Measurements from ENCODE around the gene ATRNL1. TPM values are rescaled to one million over a fixed set of nuclear protein-coding genes. Genes with fewer than 3 reads are reported as not detected.

ATRNL1 gene
- total and polyA plus RNA-seq, 4 donors, result 0.40 to 26.9 (median 5.3) TPM

DNA sequence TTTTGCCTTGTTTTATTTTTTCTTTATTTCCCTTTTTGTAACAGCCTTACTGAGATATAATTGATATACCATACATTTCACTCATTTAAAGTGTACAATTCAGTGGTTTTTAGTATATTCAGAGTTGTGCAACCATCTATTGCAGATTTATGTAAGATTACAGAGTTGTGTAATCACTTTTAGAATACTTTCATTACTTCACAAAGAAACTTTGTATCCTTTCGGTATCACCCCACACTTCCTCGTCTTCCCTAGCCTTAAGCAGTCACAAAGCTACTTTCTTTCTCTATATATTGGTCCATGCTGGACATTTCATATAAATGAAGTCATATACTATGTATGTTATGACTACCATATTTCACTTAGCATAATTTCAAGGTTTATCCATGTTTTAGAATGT, 74.6 kb downstream of the ATRNL1 start:
- 64% methylated on average over 2 of the region's 2 CpGs for WGBS
- Histone ChIP-seq H3K4me3 (ENCODE audit: low read depth in 1 of 3, low read length in 3 of 3) (no peak overlapping the region), H3K36me3 (ENCODE audit: control insufficient read depth in 4 of 4, insufficient read depth in 3 of 4, low read depth in 1 of 4, low read length in 3 of 4) (no peaks in the 10 kb centered on the region), H3K9me3 (ENCODE audit: control insufficient read depth in 4 of 4, low read length in 3 of 4) (no peaks in the 10 kb centered on the region), H3K27ac (ENCODE audit: low read depth in 1 of 2, low read length in 2 of 2) (no peak overlapping the region), H3K27me3 (ENCODE audit: control insufficient read depth in 4 of 4, insufficient read depth in 4 of 4, low read length in 3 of 4) (peaks cover 0 to 4% (median 0%) of the 10 kb centered on the region in 4 donors), H3K9ac (ENCODE audit: low read depth in 1 of 2, low read length in 2 of 2) (no peak overlapping the region), H3K4me1 (ENCODE audit: control insufficient read depth in 4 of 4, insufficient read depth in 4 of 4, low read length in 3 of 4) (no peaks in the 10 kb centered on the region)
- TF ChIP-seq FOXA2 (IDR thresholded peaks at IDR 0.05) (no peak), NR2F2 (IDR thresholded peaks at IDR 0.05) (no peak), JUND (IDR thresholded peaks at IDR 0.05) (no peak), HNF4G (IDR thresholded peaks at IDR 0.05) (no peak), SP1 (IDR thresholded peaks at IDR 0.05) (no peak), RXRA (IDR thresholded peaks at IDR 0.05) (no peak), EGR1 (IDR thresholded peaks at IDR 0.05; ENCODE audit: low read depth in 2 of 2) (no peak), FOXA1 (IDR thresholded peaks at IDR 0.05) (no peak), HNF4A (conservative IDR thresholded peaks at IDR 0.05) (no peak), RAD21 (IDR thresholded peaks at IDR 0.05) (no peak), YY1 (IDR thresholded peaks at IDR 0.05) (no peak), TAF1 (conservative IDR thresholded peaks at IDR 0.05) (no peak), GABPA (IDR thresholded peaks at IDR 0.05 in 1 of 2, conservative IDR thresholded peaks at IDR 0.05 in 1 of 2) (no peak)
- TF ChIP-seq, protein P1, sequence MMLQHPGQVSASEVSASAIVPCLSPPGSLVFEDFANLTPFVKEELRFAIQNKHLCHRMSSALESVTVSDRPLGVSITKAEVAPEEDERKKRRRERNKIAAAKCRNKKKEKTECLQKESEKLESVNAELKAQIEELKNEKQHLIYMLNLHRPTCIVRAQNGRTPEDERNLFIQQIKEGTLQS (IDR thresholded peaks at IDR 0.05), result no peak
- TF ChIP-seq, protein P2, sequence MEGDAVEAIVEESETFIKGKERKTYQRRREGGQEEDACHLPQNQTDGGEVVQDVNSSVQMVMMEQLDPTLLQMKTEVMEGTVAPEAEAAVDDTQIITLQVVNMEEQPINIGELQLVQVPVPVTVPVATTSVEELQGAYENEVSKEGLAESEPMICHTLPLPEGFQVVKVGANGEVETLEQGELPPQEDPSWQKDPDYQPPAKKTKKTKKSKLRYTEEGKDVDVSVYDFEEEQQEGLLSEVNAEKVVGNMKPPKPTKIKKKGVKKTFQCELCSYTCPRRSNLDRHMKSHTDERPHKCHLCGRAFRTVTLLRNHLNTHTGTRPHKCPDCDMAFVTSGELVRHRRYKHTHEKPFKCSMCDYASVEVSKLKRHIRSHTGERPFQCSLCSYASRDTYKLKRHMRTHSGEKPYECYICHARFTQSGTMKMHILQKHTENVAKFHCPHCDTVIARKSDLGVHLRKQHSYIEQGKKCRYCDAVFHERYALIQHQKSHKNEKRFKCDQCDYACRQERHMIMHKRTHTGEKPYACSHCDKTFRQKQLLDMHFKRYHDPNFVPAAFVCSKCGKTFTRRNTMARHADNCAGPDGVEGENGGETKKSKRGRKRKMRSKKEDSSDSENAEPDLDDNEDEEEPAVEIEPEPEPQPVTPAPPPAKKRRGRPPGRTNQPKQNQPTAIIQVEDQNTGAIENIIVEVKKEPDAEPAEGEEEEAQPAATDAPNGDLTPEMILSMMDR (IDR thresholded peaks at IDR 0.05; ENCODE audit: low read depth, low read length, missing input control), result no peak
- TF ChIP-seq, protein P3, sequence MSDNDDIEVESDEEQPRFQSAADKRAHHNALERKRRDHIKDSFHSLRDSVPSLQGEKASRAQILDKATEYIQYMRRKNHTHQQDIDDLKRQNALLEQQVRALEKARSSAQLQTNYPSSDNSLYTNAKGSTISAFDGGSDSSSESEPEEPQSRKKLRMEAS (IDR thresholded peaks at IDR 0.05), result no peak
- TF ChIP-seq, protein P4, sequence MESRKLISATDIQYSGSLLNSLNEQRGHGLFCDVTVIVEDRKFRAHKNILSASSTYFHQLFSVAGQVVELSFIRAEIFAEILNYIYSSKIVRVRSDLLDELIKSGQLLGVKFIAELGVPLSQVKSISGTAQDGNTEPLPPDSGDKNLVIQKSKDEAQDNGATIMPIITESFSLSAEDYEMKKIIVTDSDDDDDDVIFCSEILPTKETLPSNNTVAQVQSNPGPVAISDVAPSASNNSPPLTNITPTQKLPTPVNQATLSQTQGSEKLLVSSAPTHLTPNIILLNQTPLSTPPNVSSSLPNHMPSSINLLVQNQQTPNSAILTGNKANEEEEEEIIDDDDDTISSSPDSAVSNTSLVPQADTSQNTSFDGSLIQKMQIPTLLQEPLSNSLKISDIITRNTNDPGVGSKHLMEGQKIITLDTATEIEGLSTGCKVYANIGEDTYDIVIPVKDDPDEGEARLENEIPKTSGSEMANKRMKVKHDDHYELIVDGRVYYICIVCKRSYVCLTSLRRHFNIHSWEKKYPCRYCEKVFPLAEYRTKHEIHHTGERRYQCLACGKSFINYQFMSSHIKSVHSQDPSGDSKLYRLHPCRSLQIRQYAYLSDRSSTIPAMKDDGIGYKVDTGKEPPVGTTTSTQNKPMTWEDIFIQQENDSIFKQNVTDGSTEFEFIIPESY (IDR thresholded peaks at IDR 0.05), result no peak
- TF ChIP-seq, protein P5, sequence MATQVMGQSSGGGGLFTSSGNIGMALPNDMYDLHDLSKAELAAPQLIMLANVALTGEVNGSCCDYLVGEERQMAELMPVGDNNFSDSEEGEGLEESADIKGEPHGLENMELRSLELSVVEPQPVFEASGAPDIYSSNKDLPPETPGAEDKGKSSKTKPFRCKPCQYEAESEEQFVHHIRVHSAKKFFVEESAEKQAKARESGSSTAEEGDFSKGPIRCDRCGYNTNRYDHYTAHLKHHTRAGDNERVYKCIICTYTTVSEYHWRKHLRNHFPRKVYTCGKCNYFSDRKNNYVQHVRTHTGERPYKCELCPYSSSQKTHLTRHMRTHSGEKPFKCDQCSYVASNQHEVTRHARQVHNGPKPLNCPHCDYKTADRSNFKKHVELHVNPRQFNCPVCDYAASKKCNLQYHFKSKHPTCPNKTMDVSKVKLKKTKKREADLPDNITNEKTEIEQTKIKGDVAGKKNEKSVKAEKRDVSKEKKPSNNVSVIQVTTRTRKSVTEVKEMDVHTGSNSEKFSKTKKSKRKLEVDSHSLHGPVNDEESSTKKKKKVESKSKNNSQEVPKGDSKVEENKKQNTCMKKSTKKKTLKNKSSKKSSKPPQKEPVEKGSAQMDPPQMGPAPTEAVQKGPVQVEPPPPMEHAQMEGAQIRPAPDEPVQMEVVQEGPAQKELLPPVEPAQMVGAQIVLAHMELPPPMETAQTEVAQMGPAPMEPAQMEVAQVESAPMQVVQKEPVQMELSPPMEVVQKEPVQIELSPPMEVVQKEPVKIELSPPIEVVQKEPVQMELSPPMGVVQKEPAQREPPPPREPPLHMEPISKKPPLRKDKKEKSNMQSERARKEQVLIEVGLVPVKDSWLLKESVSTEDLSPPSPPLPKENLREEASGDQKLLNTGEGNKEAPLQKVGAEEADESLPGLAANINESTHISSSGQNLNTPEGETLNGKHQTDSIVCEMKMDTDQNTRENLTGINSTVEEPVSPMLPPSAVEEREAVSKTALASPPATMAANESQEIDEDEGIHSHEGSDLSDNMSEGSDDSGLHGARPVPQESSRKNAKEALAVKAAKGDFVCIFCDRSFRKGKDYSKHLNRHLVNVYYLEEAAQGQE (IDR thresholded peaks at IDR 0.05), result no peak
- DNase-seq (ENCODE audit: low spot score), result no peak

Data from liver (tissue), 9 donors.